NCI-H748 treated with DMSO at 0.1 percent for 48 hours (cell line): Measurements from ENCODE around the gene JCAD.
"Not testable (repeated sequence)": the region's sequence is repeated elsewhere in the genome, so short reads cannot be mapped to it uniquely, and the experiment has no call there.

Source experiments
- DNase-seq: peaks from one replicate; lab custom pipeline; 2025; lab: John Stamatoyannopoulos, UW

Gene JCAD

DNA sequence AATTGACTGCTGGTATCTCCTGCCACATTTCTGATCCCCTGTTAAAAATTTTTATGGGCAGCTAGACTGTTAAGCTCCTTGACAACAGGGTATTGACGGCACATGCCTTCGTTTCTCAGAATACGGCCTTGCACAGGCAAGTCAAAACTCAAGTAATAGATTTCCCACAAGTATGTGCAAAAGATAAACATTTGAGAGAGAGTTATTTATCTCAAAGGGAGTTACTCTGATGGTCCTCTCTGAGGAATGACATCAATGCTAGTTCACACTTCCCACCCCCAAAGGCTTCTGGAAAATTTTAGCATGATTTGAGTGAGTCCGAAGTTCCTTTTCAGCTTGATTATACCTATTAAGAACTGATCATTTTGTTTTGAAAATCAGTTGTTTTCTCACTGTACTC is 71.9 kb downstream of the JCAD start:
- DNase-seq, result no peak

DNA sequence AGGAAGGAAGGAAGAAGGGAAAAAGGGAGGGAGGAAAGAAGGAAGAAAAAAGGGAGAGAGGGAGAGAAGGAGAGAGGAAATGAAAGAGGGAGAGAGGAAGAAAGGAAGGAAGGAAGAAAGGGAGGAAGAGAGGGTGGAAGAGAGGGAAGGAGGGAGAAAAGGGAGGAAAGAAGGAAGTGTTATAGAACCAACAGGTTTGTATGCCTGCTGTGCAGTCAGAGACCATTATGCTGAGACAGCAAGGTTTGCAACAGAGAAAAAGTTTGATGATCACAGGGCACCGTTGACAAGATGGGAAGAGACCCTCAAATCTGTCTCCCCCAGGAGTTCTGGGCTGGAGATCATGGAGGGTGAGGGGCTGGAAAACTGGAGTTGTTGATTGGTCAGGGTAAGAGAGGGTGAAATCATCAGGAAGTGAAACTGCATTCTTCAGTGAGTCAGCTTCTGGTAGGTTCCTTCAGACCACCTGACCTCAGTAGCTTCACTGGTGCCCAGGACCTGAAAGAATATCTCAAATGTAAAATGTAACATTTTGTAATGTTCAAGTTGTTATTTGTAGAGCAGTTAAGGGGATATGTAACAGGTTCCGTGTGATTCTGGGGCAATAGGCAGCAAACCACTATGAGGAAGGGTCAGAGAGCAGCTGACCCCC is 76.3 kb downstream of the JCAD start:
- DNase-seq, result no peak

DNA sequence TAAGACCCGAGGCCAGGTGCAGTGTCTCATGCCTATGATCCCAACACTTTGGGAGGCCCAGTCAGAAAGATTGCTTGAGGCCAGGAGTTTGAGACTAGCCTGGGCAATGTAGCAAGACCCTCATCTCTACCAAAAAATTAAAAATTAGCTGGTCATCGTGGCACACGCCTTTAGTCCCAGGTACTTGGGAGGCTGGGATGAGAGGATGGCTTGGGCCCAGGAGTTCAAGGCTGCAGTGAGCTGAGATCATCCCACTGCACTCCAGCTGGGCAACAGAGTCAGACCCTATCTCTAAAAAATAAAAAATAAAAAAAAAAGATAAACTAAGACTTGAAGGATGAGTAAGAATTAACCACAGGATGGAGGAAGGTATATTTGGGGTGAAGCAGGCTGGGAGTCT is 77.9 kb downstream of the JCAD start:
- DNase-seq, result no peak

DNA sequence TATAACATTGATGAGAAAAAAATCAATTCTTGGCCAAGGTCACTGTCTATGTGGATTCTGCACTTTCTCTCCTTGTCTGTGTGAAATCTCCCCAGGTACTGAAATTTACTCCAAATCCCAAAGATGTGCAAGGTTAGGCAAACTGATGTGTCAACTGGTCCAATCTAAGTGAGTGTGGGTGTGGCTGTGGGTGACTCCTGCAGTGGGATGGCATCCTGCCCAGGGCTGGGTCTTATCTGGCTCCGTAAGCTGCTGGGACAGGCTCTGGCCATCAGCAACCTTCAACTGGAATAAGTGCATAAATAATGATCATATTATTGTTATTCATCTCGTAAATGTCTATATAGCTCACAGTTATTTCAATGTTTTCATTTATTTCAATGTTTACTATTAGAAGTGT is 79.3 kb downstream of the JCAD start:
- no peak for DNase-seq

DNA sequence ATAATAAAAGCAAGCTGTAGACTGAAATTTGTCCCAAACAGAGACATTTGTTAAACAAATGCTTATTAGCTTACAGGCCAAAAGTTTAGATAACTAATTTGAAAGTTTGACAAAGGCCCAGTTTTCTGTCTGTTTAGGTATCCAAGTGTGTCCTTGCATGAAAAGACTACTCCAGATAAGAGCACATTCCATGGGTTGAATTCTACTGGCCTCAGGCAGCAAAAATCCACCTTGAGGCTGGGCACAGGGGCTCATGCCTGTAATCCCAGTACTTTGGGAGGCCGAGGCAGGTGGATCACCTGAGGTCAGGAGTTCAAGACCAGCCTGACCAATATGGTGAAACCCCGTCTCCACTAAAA is 80.0 kb downstream of the JCAD start:
- DNase-seq, result not testable (repeated sequence)

DNA sequence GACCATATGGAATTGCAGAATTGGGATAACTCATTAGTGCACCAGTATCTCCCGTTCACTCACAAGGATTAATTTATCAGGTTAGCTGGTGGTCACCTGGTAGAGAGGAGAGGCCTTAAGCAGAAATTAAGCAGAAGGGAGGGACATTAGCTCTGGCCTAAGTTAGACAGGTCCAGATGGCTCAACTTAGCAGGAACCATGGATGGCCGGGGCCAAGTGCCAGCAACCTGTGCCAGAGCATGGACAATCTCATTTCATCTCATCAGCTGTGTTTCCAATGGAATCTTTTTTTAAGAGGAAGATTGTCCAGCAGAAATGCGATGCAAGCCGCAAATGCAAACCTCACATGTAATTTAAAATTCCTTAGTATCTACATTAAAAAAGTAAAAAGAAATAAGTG is 82.2 kb downstream of the JCAD start:
- no peak for DNase-seq

DNA sequence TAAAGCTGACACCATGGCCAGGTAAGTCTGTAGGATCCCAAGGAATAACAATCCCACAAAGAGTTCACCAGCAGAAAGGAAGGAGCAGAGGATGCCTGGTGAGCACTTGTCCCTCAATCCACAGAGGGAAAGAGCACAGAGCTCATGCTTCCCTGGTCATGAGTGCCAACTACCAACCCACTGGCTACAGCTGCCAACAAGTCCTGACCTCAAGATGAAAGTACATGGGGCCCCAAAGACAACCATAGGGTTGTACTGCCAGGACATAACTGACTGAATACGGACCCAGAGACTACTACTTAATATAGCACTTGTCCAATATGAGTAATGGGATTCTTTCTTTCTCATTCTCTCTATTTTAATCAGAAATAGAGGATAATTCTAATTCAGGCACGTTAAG is 83.3 kb downstream of the JCAD start:
- no peak for DNase-seq

DNA sequence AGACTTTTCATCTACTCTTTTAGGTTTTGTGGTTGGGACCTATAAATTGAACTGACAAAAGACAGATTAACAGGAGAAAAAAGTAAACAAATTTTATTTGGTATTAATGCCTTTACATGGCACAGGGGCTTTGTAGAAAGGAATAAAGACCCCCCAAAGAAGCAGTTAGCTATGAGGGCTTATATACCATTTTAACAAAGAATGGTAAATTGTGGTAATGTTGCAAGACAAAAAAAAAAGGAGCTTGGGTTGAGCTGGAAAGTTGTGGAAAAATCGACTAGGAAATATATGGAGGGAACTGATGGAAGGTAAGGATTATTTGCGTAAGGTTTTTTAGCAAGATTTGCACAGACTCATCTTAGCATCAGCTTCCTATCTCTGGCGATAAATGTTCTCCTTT is 84.6 kb downstream of the JCAD start:
- no peak for DNase-seq

DNA sequence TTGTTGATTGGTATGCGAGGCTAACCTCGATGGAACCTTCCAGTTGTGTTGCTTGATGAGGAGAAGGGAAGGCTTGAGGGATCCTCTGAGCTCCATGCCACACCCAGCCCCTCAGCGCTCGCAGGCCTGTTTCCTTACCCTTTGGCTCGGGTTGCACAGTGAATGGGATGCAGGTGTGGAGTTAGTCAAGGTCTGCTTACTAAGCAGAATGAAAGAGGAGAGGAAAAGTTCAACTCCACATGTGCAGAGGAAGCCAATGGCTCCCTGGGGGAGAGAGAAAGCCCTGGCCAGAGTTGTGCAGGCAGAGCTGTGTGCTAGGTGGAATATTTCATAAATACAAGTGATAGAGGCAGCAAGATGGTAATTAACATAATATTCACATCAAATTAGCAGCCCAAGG is 85.5 kb downstream of the JCAD start:
- DNase-seq, result no peak

DNA sequence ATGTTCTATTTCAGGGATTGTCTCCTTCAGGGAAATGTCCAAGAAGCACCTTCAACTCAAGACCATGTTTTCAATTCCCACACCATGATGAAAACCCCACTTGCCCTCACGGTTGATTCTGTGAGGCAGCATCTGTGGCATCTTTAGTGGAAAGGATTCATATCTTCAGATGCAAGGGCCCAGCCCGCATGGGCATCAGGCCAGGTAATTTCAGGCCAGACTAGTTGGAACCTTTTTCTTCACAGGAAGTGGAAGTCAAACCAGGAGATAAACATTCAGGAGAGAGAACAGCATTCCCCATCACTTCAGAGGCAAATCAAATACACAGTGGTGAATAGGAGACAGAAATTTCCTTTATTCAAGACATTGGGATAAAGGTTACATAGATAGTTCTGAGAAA is 88.8 kb downstream of the JCAD start:
- no peak for DNase-seq

DNA sequence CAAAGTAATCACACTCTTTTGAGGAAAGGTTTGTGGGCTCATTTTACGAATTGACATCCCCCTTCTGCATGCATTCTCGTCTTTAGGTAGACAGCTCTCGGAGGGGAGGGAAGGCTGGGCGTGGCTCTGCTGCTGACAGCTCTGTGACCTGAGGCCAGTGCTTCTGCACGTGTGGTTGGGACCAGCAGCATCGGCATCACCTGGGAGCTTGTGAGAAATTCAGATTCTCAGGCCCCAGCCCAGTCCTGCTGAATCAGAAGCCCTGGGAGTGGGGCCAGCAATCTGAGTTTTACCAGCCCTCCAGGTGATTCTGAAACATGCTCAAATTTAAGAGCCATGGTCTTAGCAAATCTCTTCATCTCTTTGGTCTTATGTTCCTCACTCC is 89.4 kb downstream of the JCAD start:
- no peak for DNase-seq

DNA sequence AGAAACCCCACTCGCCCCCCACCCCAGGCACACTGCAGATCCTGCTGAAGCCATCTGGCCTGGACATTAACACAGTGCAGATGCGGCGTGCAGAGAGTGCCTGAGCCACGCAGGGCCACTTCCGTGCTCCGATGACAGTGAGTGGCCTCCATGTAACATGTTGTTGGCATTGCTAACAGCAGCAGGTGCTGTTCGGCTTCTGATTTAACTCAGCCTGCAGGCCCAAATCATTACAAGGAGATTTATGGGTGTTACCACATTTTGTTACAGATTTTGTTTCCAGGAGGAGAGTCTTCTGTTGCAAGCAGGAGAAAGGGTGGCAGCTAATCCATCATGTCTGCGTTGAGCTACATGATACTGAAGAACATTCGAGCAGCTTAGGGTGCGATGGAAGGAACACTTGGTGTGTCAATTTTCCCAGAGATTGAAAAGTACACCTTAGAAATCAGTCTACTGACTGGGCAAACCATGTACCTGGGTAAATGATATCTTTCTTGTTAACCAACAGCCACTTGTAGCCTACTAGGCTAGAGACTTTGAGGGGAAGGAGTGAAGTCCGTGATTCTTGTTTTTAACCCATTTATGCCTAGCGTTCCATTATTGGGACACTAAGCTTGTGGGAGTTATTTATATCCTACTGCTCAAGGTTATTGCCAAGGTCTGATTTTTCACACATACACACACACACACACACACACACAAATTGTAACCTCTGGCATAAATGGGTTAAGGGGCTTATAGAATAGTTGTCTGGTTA is 90.0 kb downstream of the JCAD start:
- no peak for DNase-seq

DNA sequence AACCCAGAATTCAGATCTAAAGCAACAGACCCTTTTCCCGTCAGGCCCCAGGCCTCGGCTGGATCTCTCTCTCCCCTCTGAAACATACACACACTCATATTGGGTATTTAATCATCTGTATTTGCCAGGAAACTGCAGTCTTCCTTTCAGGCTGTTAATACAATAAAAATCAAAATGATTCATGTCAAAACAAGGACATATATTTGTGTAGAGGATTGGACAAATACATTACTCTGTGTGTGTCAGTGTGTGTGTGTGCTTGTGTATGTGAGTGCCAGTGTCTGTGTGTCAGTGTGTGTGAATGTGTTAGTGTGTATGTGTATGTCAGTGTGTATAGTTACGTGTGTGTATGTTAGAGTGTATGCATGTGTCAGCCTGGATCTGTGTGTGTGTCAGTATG is 90.8 kb downstream of the JCAD start:
- DNase-seq, result no peak

DNA sequence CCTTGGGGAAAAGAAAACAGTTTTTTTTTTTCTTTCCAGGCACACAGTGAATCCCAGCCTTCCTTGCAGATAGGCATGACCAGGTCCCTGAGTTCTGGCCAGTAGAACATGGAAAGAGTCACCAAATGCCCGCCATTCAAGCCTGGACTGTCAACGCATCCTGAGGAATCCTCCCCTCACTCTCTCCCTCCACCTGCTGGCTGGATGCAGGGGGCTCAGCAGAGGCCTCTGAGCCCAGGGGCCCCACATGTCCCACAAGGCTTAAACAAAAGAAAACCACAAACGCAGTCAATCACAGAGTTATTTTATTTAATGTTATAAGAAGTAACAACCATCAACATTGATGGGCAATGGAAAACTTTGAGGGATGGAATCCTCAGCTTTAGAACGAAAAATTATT is 93.1 kb downstream of the JCAD start:
- no peak for DNase-seq
